Measurements from ENCODE around the gene KDM4C.

GRCh38 chr9:6833518-6834192 lies 75.9 kb downstream of the KDM4C start:
- TF ChIP-seq CTCF (IDR thresholded peaks at IDR 0.05) (no peak), POLR2A (IDR thresholded peaks at IDR 0.05) (no peak)
